Osteoblast (primary cell): Measurements from ENCODE around the gene SKP2. TPM values are rescaled to one million over a fixed set of nuclear protein-coding genes. Genes with fewer than 3 reads are reported as not detected.

Experiments
- DNase-seq: peaks from one replicate; pipeline ENCODE4 v3.0.0; 2011; ENCODE audit warnings: low spot score, mixed read lengths; ENCODE audit not compliant: insufficient read length; ENCODE audit errors: missing footprints
- H2AFZ ChIP-seq: 2 replicates; pipeline ENCODE4 v1.6.0; 2011; ENCODE audit warnings: mild to moderate bottlenecking, low read length
- H3K27ac ChIP-seq: 2 replicates; pipeline ENCODE4 v1.5.1; 2011; ENCODE audit warnings: mild to moderate bottlenecking, low read depth, low read length, moderate library complexity
- H3K27me3 ChIP-seq: 2 replicates; pipeline ENCODE4 v1.6.0; 2012; ENCODE audit warnings: mild to moderate bottlenecking, control low read depth, inconsistent platforms, low read length, moderate library complexity; ENCODE audit not compliant: insufficient read depth
- H3K36me3 ChIP-seq: 2 replicates; pipeline ENCODE4 v1.5.1; 2011; ENCODE audit warnings: mild to moderate bottlenecking, low read length, control low read depth, moderate library complexity; ENCODE audit not compliant: insufficient read depth
- H3K4me1 ChIP-seq: 2 replicates; pipeline ENCODE4 v1.5.1; 2011; ENCODE audit warnings: mild to moderate bottlenecking, low read length, control low read depth, moderate library complexity; ENCODE audit not compliant: insufficient read depth
- H3K4me2 ChIP-seq: 2 replicates; pipeline ENCODE4 v1.6.0; 2011; ENCODE audit warnings: mild to moderate bottlenecking, low read length; ENCODE audit not compliant: insufficient read depth
- H3K4me3 ChIP-seq: fragments of 200-600 bp; sonication (generic); 3 replicates; pipeline ENCODE4 v1.5.1; 2012; ENCODE audit warnings: mild to moderate bottlenecking, low read length, inconsistent platforms; ENCODE audit not compliant: insufficient read depth
- H3K79me2 ChIP-seq: 2 replicates; pipeline ENCODE4 v1.6.0; 2012; ENCODE audit warnings: mild to moderate bottlenecking, low read length, control low read depth, inconsistent platforms; ENCODE audit not compliant: insufficient read depth
- H3K9me3 ChIP-seq: 2 replicates; pipeline ENCODE4 v1.5.1; 2011; ENCODE audit warnings: low read depth, low read length, control low read depth
- H4K20me1 ChIP-seq: 2 replicates; pipeline ENCODE4 v1.6.0; 2012; ENCODE audit warnings: mild to moderate bottlenecking, low read length, control low read depth; ENCODE audit not compliant: insufficient read depth
- CTCF ChIP-seq: IDR thresholded peaks from 2 replicates; pipeline ENCODE4 v1.5.1; 2011; ENCODE audit warnings: mild to moderate bottlenecking, low read depth, low read length, moderate library complexity; ENCODE audit errors: extremely low read depth
- total RNA-seq: library from RNA; depleted of rRNA; stranded (reverse); fragments of >200 nt; gene quantifications from 2 replicates; pipeline ENCODE4 v1.2.3, GENCODE V29; 2012

The SKP2 gene
- total RNA-seq, 1 donor = 20.6 TPM

- no peaks in the 10 kb centered on the region for H3K27me3 ChIP-seq
- H3K36me3 ChIP-seq = peaks cover 62% of the 10 kb centered on the region
- H3K4me2 ChIP-seq = no peak overlapping the region
- no peaks in the 10 kb centered on the region for H3K4me1 ChIP-seq
- H3K4me3 ChIP-seq = no peak overlapping the region
- no peaks in the 10 kb centered on the region for H4K20me1 ChIP-seq
- no peak overlapping the region for H3K27ac ChIP-seq
- no peak overlapping the region for H2AFZ ChIP-seq
- TF ChIP-seq CTCF = no peak
- DNase-seq = no peak
- no peaks in the 10 kb centered on the region for H3K9me3 ChIP-seq
- no peaks in the 10 kb centered on the region for H3K79me2 ChIP-seq
Measured at GRCh38 chr5:36173426-36173825, 21.5 kb downstream of the SKP2 start.

GRCh38 chr5:36174119-36174518, 22.2 kb downstream of the SKP2 start:
- TF ChIP-seq CTCF = no peak
- H2AFZ ChIP-seq = no peak overlapping the region
- H3K36me3 ChIP-seq = peaks cover 63% of the 10 kb centered on the region
- DNase-seq = no peak
- H3K79me2 ChIP-seq = no peaks in the 10 kb centered on the region
- no peaks in the 10 kb centered on the region for H4K20me1 ChIP-seq
- no peak overlapping the region for H3K27ac ChIP-seq
- H3K27me3 ChIP-seq = no peaks in the 10 kb centered on the region
- H3K9me3 ChIP-seq = no peaks in the 10 kb centered on the region
- H3K4me2 ChIP-seq = no peak overlapping the region
- H3K4me1 ChIP-seq = no peaks in the 10 kb centered on the region
- no peak overlapping the region for H3K4me3 ChIP-seq

DNA sequence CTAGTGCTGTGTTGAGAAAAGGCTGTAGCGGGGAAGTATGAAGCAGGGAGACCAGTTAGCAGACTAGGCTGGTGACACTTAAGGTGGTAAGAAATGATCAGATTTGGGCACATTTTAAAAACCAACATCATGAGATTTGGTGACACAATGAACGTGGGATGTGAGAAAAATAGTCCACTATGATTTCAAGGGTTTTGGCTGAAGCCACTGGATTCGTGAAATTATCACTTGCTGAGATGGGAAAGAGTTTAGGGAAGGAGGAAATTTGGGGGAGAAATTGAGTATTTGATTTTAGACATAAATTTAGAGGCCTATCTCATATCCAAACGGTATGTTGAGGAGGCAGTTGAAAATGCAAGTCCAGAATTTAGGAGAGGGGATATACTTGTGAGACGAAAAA, 23.1 kb downstream of the SKP2 start:
- no peak overlapping the region for H3K4me2 ChIP-seq
- TF ChIP-seq CTCF = no peak

DNA sequence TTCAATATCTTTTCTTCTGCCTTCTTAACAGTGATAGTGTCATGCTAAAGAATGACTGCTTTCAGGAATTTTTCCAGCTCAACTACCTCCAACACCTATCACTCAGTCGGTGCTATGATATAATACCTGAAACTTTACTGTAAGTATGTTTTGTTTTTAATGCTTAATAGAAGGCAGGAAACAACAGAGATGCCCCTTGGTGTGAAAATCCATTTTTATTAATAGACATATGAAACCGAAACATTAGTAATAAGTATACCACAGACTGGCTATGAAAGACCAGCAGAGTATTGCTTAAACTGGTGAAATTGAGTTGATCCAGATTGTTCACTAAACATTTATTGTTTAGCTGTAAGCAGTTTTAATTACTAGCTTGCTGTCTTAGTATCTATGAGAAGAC, 25.2 kb downstream of the SKP2 start:
- peaks cover 57% of the 10 kb centered on the region for H3K36me3 ChIP-seq

More for the DNA sequence above, 23.1 kb downstream of the SKP2 start:
- Histone ChIP-seq H4K20me1 (no peaks in the 10 kb centered on the region), H2AFZ (no peak overlapping the region), H3K27me3 (no peaks in the 10 kb centered on the region), H3K9me3 (no peaks in the 10 kb centered on the region), H3K27ac (no peak overlapping the region), H3K36me3 (peaks cover 65% of the 10 kb centered on the region), H3K4me1 (no peaks in the 10 kb centered on the region), H3K79me2 (no peaks in the 10 kb centered on the region), H3K4me3 (no peak overlapping the region)
- DNase-seq = no peak

More for the DNA sequence above, 25.2 kb downstream of the SKP2 start:
- Histone ChIP-seq H3K27me3 (no peaks in the 10 kb centered on the region), H3K27ac (no peak overlapping the region), H3K4me2 (no peak overlapping the region), H2AFZ (no peak overlapping the region), H3K4me1 (no peaks in the 10 kb centered on the region), H3K9me3 (no peaks in the 10 kb centered on the region), H3K79me2 (no peaks in the 10 kb centered on the region), H3K4me3 (no peak overlapping the region), H4K20me1 (no peaks in the 10 kb centered on the region)
- DNase-seq = no peak
- no peak for TF ChIP-seq CTCF
